Measurements from ENCODE around the gene PHACTR4. TPM values are rescaled to one million over a fixed set of nuclear protein-coding genes. Genes with fewer than 3 reads are reported as not detected.
A peak's percentile ranks its signal among the peaks of the same experiment; 100 is the strongest.
"Not testable (repeated sequence)": the region's sequence is repeated elsewhere in the genome, so short reads cannot be mapped to it uniquely, and the experiment has no call there.

The PHACTR4 gene
- total RNA-seq, 1 experiment from 2014 or later = 52.9 TPM

DNA sequence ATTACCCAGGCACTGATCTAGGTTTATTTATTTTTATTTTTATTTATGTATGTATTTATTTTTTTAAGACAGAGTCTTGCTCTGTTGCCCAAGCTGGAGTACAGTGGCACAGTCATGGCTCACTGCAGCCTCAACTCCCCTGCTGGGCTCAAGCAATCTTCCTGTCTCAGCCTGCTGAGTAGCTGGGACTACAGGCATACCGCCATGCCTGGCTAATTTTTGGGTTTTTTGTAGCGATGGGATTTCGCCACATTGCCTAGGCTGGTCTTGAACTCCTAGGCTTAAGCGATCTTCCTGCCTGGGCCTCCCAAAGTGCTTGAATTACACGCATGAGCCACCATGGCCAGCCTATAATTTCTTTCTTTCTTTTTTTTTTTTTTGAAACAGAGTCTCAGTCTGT lies 9.4 kb downstream of the PHACTR4 start (continued):
- TF ChIP-seq, protein P1, sequence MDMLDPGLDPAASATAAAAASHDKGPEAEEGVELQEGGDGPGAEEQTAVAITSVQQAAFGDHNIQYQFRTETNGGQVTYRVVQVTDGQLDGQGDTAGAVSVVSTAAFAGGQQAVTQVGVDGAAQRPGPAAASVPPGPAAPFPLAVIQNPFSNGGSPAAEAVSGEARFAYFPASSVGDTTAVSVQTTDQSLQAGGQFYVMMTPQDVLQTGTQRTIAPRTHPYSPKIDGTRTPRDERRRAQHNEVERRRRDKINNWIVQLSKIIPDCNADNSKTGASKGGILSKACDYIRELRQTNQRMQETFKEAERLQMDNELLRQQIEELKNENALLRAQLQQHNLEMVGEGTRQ (CRISPR knock-in tag; IDR thresholded peaks at IDR 0.05) = no peak
- TF ChIP-seq JUN (CRISPR knock-in tag; IDR thresholded peaks at IDR 0.05) = no peak
- no peak for TF ChIP-seq SMAD3 (CRISPR knock-in tag; IDR thresholded peaks at IDR 0.05; ENCODE audit: borderline replicate concordance)
- TF ChIP-seq, protein P2, sequence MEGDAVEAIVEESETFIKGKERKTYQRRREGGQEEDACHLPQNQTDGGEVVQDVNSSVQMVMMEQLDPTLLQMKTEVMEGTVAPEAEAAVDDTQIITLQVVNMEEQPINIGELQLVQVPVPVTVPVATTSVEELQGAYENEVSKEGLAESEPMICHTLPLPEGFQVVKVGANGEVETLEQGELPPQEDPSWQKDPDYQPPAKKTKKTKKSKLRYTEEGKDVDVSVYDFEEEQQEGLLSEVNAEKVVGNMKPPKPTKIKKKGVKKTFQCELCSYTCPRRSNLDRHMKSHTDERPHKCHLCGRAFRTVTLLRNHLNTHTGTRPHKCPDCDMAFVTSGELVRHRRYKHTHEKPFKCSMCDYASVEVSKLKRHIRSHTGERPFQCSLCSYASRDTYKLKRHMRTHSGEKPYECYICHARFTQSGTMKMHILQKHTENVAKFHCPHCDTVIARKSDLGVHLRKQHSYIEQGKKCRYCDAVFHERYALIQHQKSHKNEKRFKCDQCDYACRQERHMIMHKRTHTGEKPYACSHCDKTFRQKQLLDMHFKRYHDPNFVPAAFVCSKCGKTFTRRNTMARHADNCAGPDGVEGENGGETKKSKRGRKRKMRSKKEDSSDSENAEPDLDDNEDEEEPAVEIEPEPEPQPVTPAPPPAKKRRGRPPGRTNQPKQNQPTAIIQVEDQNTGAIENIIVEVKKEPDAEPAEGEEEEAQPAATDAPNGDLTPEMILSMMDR (IDR thresholded peaks at IDR 0.05) = no peak
- TF ChIP-seq CREM (CRISPR knock-in tag; IDR thresholded peaks at IDR 0.05) = no peak
- TF ChIP-seq, protein P3, sequence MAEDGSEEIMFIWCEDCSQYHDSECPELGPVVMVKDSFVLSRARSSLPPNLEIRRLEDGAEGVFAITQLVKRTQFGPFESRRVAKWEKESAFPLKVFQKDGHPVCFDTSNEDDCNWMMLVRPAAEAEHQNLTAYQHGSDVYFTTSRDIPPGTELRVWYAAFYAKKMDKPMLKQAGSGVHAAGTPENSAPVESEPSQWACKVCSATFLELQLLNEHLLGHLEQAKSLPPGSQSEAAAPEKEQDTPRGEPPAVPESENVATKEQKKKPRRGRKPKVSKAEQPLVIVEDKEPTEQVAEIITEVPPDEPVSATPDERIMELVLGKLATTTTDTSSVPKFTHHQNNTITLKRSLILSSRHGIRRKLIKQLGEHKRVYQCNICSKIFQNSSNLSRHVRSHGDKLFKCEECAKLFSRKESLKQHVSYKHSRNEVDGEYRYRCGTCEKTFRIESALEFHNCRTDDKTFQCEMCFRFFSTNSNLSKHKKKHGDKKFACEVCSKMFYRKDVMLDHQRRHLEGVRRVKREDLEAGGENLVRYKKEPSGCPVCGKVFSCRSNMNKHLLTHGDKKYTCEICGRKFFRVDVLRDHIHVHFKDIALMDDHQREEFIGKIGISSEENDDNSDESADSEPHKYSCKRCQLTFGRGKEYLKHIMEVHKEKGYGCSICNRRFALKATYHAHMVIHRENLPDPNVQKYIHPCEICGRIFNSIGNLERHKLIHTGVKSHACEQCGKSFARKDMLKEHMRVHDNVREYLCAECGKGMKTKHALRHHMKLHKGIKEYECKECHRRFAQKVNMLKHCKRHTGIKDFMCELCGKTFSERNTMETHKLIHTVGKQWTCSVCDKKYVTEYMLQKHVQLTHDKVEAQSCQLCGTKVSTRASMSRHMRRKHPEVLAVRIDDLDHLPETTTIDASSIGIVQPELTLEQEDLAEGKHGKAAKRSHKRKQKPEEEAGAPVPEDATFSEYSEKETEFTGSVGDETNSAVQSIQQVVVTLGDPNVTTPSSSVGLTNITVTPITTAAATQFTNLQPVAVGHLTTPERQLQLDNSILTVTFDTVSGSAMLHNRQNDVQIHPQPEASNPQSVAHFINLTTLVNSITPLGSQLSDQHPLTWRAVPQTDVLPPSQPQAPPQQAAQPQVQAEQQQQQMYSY (CRISPR knock-in tag; IDR thresholded peaks at IDR 0.05) = no peak
- no peak for TF ChIP-seq FOXJ3 (CRISPR knock-in tag; IDR thresholded peaks at IDR 0.05; ENCODE audit: borderline replicate concordance)

DNA sequence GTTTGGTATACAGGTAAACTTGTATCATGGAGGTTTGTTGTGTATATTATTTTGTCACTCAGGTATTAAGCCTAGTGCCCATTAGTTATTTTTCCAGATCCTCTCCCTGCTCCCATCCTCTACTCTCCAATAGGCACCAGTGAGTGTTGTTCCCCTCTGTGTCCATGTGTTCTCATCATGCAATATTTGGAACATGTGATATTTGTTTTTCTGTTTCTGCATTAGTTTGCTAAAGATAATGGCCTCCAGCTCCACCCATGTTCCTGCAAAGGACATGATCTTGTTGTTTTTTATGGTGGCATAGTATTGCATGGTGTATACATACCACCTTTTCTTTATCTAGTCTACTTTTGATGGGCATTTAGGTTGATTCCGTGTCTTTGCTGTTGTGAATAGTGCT lies 10.9 kb downstream of the PHACTR4 start:
- POLR2A ChIA-PET = no interaction called here
- Mint-ChIP-seq H3K4me3 (no peak overlapping the region), H3K27ac (no peak overlapping the region), H3K4me1 (peaks cover 10% of the 10 kb centered on the region), H3K9me3 (no peaks in the 10 kb centered on the region), H3K36me3 (peaks cover 14% of the 10 kb centered on the region), H3K27me3 (ENCODE audit: low read depth) (no peaks in the 10 kb centered on the region)
- CTCF ChIA-PET = no interaction called here
- ATAC-seq (no peak), DNase-seq (ENCODE audit: low spot score) (no peak)
- TF ChIP-seq ZNF219 (CRISPR knock-in tag; IDR thresholded peaks at IDR 0.05; ENCODE audit: borderline replicate concordance) (no peak), CREB1 (CRISPR knock-in tag; IDR thresholded peaks at IDR 0.05) (no peak), HMGA2 (CRISPR knock-in tag; IDR thresholded peaks at IDR 0.05) (no peak), GTF2I (CRISPR knock-in tag; conservative IDR thresholded peaks at IDR 0.05) (no peak), NFATC4 (CRISPR knock-in tag; IDR thresholded peaks at IDR 0.05) (no peak), ZNF317 (CRISPR knock-in tag; IDR thresholded peaks at IDR 0.05; ENCODE audit: borderline replicate concordance, low read depth) (no peak), ZBTB21 (CRISPR knock-in tag; IDR thresholded peaks at IDR 0.05; ENCODE audit: borderline replicate concordance) (no peak), SP1 (CRISPR knock-in tag; conservative IDR thresholded peaks at IDR 0.05) (no peak), GABPB1 (CRISPR knock-in tag; IDR thresholded peaks at IDR 0.05) (no peak), RORB (CRISPR knock-in tag; IDR thresholded peaks at IDR 0.05) (no peak), FOXJ3 (CRISPR knock-in tag; IDR thresholded peaks at IDR 0.05; ENCODE audit: borderline replicate concordance) (no peak), JAZF1 (CRISPR knock-in tag; IDR thresholded peaks at IDR 0.05) (no peak)
- TF ChIP-seq, protein P4, sequence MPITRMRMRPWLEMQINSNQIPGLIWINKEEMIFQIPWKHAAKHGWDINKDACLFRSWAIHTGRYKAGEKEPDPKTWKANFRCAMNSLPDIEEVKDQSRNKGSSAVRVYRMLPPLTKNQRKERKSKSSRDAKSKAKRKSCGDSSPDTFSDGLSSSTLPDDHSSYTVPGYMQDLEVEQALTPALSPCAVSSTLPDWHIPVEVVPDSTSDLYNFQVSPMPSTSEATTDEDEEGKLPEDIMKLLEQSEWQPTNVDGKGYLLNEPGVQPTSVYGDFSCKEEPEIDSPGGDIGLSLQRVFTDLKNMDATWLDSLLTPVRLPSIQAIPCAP (CRISPR knock-in tag; IDR thresholded peaks at IDR 0.05) = no peak

DNA sequence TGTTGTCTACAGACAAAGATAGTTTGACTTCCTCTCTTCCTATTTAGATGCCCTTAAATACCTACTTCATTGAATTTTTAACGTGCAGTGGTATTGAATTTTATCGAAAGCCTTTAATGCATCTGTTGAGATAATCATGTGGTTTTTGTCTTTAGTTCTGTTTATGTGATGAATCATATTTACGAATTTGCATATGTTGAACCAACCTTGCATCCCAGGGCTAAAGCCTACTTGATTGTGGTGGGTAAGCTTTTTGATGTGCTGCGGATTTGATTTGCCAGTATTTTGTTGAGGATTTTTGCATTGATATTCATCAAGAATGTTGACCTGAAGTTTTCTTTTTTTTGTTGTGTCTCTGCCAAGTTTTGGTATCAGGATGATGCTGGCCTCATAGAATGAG lies 14.2 kb downstream of the PHACTR4 start:
- CTCF ChIA-PET, POLR2A ChIA-PET: not testable (repeated sequence)

More for the DNA sequence above, 14.2 kb downstream of the PHACTR4 start:
- Mint-ChIP-seq H3K36me3 (peaks cover 11% of the 10 kb centered on the region), H3K27ac (peak overlapping the region; percentile 69)
- ATAC-seq; H3K27me3 Mint-ChIP-seq (ENCODE audit: low read depth); H3K9me3 Mint-ChIP-seq; H3K4me1 Mint-ChIP-seq; DNase-seq (ENCODE audit: low spot score); H3K4me3 Mint-ChIP-seq: not testable (repeated sequence)
